Activated CD8-positive, alpha-beta T cell treated with anti-CD3 and anti-CD28 coated beads for 36 hours (primary cell): ENCODE measurements around the gene BEND6. TPM values are rescaled to one million over a fixed set of nuclear protein-coding genes. Genes with fewer than 3 reads are reported as not detected.

Source experiments
- ATAC-seq: fragments of 200-7000 bp; cut with Tn5 transposase; one replicate; pipeline ENCODE4 v1.10.0; 2021; ENCODE audit warnings: mild to moderate bottlenecking, moderate library complexity
- CTCF ChIA-PET: fragments of 350-600 bp; sonication (Branson Sonifier 250); formaldehyde crosslinking; loops from one replicate; lab custom pipeline; 2021; ENCODE audit warnings: antibody characterized with exemption; lab: Charles Lee
- POLR2A ChIA-PET: fragments of 350-600 bp; sonication (Branson Sonifier 250); formaldehyde crosslinking; loops from one replicate; lab custom pipeline; 2021; ENCODE audit warnings: antibody characterized with exemption; lab: Charles Lee
- DNase-seq: peaks from one replicate; pipeline ENCODE4 v3.0.0-alpha.2; 2020
- H3K27ac Mint-ChIP-seq: one replicate; pipeline ENCODE4 v1.8.0; 2021; ENCODE audit warnings: mild to moderate bottlenecking, mixed read lengths
- H3K27me3 Mint-ChIP-seq: one replicate; pipeline ENCODE4 v1.8.0; 2021; ENCODE audit warnings: mixed read lengths
- H3K36me3 Mint-ChIP-seq: one replicate; pipeline ENCODE4 v1.8.0; 2021; ENCODE audit warnings: low read depth, mixed read lengths
- H3K4me1 Mint-ChIP-seq: one replicate; pipeline ENCODE4 v1.8.0; 2021; ENCODE audit warnings: low read depth, mixed read lengths
- H3K4me3 Mint-ChIP-seq: one replicate; pipeline ENCODE4 v1.8.0; 2021; ENCODE audit warnings: mild to moderate bottlenecking, moderate library complexity, mixed read lengths
- H3K9me3 Mint-ChIP-seq: one replicate; pipeline ENCODE4 v1.8.0; 2021; ENCODE audit warnings: mixed read lengths
- intact Hi-C: fragments of 100-400 bp; cut with micrococcal nuclease; formaldehyde crosslinking; loops from one replicate; pipeline ENCODE4 v1.10.0; 2022
- total RNA-seq, 2 experiments: library from RNA; stranded (reverse); gene quantifications; one replicate each; pipeline ENCODE4 v1.2.3, GENCODE V29; 2021
- TF ChIP-seq, protein P1 (sequence below): fragments of 200-600 bp; IDR thresholded peaks from one replicate; pipeline ENCODE4 v1.8.0; 2022; ENCODE audit warnings: antibody characterized with exemption, mild to moderate bottlenecking

The BEND6 gene
- total RNA-seq, 2 experiments from 2014 or later = not detected

DNA sequence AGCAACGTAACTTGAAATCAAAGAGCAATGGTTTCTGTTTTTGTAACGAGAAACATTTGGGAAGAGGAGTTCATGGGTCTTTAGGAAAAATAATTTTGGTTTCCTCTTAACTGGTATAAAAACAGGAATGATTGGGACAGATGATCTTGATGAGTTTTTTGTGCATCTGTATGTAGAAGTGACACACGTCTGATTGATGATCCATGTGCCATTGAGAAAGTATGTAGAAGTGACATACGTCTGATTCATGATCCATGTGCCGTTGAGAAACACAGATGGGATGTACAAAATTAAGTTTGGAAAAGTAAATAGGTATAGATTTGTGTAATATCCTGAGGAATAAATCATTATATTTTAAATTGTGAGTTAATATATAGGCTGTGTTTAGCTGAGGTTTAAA is 93.7 kb downstream of the BEND6 start:
- Mint-ChIP-seq H3K4me1 (peaks cover 28% of the 10 kb centered on the region), H3K36me3 (peaks cover 36% of the 10 kb centered on the region), H3K9me3 (no peaks in the 10 kb centered on the region), H3K27me3 (peaks cover 18% of the 10 kb centered on the region), H3K27ac (peak overlapping the region; percentile 47), H3K4me3 (peak overlapping the region; percentile 62)
- TF ChIP-seq, protein P1, sequence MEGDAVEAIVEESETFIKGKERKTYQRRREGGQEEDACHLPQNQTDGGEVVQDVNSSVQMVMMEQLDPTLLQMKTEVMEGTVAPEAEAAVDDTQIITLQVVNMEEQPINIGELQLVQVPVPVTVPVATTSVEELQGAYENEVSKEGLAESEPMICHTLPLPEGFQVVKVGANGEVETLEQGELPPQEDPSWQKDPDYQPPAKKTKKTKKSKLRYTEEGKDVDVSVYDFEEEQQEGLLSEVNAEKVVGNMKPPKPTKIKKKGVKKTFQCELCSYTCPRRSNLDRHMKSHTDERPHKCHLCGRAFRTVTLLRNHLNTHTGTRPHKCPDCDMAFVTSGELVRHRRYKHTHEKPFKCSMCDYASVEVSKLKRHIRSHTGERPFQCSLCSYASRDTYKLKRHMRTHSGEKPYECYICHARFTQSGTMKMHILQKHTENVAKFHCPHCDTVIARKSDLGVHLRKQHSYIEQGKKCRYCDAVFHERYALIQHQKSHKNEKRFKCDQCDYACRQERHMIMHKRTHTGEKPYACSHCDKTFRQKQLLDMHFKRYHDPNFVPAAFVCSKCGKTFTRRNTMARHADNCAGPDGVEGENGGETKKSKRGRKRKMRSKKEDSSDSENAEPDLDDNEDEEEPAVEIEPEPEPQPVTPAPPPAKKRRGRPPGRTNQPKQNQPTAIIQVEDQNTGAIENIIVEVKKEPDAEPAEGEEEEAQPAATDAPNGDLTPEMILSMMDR = no peak
- intact Hi-C loops = no loop called here
- DNase-seq (no peak), ATAC-seq (no peak)
- ChIA-PET POLR2A (no interaction called here), CTCF (no interaction called here)

DNA sequence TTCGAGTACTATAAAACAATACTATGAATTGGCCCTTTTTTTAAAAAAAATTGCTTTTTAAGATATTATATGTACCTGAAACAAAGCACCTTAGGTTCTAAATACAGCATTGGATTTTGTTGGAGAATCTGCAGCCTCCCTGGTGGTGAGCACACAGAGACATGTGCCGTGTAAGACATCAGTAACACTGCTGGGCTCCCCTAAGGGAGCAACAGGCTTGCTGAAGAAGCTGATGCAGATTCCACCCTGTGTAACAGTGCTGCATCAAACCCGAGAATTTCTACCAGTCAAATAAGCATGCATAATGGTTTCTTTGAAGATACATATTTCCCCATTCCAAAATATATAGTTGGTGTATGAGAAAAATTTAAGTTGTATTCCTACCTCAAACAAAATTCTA is 108.9 kb downstream of the BEND6 start:
- Mint-ChIP-seq H3K36me3 (peaks cover 23% of the 10 kb centered on the region), H3K27me3 (no peaks in the 10 kb centered on the region), H3K27ac (no peak overlapping the region), H3K4me1 (peaks cover 2% of the 10 kb centered on the region), H3K9me3 (no peaks in the 10 kb centered on the region), H3K4me3 (no peak overlapping the region)
- ChIA-PET POLR2A (no interaction called here), CTCF (no interaction called here)
- ATAC-seq (no peak), DNase-seq (no peak)
- TF ChIP-seq, protein P1 = no peak
- intact Hi-C loops = no loop called here

DNA sequence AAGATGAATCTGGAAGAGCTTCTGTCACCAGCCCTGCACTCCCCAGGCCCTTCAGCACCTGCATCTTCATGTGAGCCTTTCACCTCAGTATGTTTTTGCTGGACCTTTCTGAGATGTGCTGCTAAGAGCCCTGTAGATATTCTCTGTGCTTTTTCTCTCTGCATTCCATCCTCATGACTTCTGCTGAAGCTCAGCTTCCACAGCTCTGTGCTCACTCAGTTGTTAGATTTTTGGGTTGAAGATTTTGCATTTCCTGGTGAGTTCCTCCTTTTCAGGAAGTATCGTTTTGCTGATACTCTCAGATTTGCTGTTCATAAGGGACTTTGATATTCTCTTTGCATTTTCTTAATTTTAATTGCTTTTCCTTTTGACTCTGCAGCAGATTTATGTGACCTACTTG is 109.9 kb downstream of the BEND6 start:
- TF ChIP-seq, protein P1 = no peak
- intact Hi-C loops = no loop called here
- Mint-ChIP-seq H3K27me3 (no peaks in the 10 kb centered on the region), H3K4me3 (no peak overlapping the region), H3K36me3 (peaks cover 19% of the 10 kb centered on the region), H3K9me3 (no peaks in the 10 kb centered on the region), H3K4me1 (peaks cover 2% of the 10 kb centered on the region), H3K27ac (no peak overlapping the region)
- DNase-seq (no peak), ATAC-seq (no peak)
- CTCF ChIA-PET = no interaction called here
- POLR2A ChIA-PET = no interaction called here

DNA sequence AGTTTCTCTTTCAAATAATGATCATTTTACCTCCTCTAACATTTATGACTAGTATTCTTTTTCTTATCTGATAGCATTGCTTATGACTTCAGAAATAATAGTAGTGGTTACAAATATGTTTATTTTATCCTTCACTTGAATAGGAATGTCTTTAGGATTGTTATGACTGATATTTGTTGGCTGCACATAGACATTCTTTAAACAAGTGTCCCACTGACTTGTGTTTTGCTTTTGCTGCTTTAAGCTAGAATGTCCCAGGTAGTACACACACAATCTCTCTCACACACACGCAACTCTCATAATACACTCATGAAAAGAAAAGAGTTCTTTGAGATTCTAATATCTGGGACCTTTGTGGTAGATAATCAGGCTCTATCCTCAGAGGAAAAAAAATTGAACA is 113.2 kb downstream of the BEND6 start:
- POLR2A ChIA-PET = interaction anchor here (1.3 kb wide), 1 partner anchor 15 kb away, joined by 3 read pairs; no protein-coding TSS in a partner anchor
- H3K4me1 Mint-ChIP-seq = peaks cover 2% of the 10 kb centered on the region

GRCh38 chr6:57069228-57069627 is 114.3 kb downstream of the BEND6 start:
- no peak for DNase-seq
- Mint-ChIP-seq H3K27ac (no peak overlapping the region), H3K27me3 (no peaks in the 10 kb centered on the region), H3K4me3 (no peak overlapping the region), H3K9me3 (no peaks in the 10 kb centered on the region), H3K36me3 (peaks cover 5% of the 10 kb centered on the region), H3K4me1 (peaks cover 2% of the 10 kb centered on the region)
- intact Hi-C loops = no loop called here
- ChIA-PET CTCF (no interaction called here), POLR2A (no interaction called here)
- TF ChIP-seq, protein P1 = no peak
- no peak for ATAC-seq

More for the DNA sequence above, 113.2 kb downstream of the BEND6 start:
- Mint-ChIP-seq H3K36me3 (peaks cover 5% of the 10 kb centered on the region), H3K9me3 (no peaks in the 10 kb centered on the region), H3K27me3 (no peaks in the 10 kb centered on the region), H3K4me3 (no peak overlapping the region), H3K27ac (no peak overlapping the region)
- intact Hi-C loops = no loop called here
- TF ChIP-seq, protein P1 = no peak
- no peak for ATAC-seq
- DNase-seq = no peak
- CTCF ChIA-PET = no interaction called here
